Karpas-422 (cell line): ENCODE results near the gene CXCL3. TPM values are rescaled to one million over a fixed set of nuclear protein-coding genes. Genes with fewer than 3 reads are reported as not detected.

Source experiments
- DNase-seq: peaks from one replicate; pipeline ENCODE4 v3.0.0-alpha.2; 2015
- H2AFZ ChIP-seq: fragments of 200-600 bp; sonication (generic); 2 replicates; pipeline ENCODE4 v1.6.1; 2014; ENCODE audit warnings: antibody characterized with exemption, low read length, mixed read lengths
- H3K27ac ChIP-seq: fragments of 200-600 bp; sonication (generic); 2 replicates; pipeline ENCODE4 v1.5.1; 2014; ENCODE audit warnings: mild to moderate bottlenecking, low read length, moderate library complexity
- H3K27me3 ChIP-seq: fragments of 200-600 bp; sonication (generic); 2 replicates; pipeline ENCODE4 v1.6.1; 2014; ENCODE audit warnings: low read length, mixed read lengths
- H3K36me3 ChIP-seq: fragments of 200-600 bp; sonication (generic); 2 replicates; pipeline ENCODE4 v1.6.1; 2014; ENCODE audit warnings: low read length, mixed read lengths; ENCODE audit not compliant: insufficient read depth
- H3K4me1 ChIP-seq: fragments of 200-600 bp; sonication (generic); 2 replicates; pipeline ENCODE4 v1.6.1; 2014; ENCODE audit warnings: mild to moderate bottlenecking, low read length, mixed read lengths
- H3K4me2 ChIP-seq: fragments of 200-600 bp; sonication (generic); 2 replicates; pipeline ENCODE4 v1.6.1; 2014; ENCODE audit warnings: low read length, low read depth, mild to moderate bottlenecking; ENCODE audit not compliant: poor library complexity, severe bottlenecking
- H3K4me3 ChIP-seq: fragments of 200-600 bp; sonication (generic); 2 replicates; pipeline ENCODE4 v1.5.1; 2014; ENCODE audit warnings: mild to moderate bottlenecking, antibody characterized with exemption, low read length, mixed read lengths
- H3K79me2 ChIP-seq: fragments of 200-600 bp; sonication (generic); 2 replicates; pipeline ENCODE4 v1.6.1; 2014; ENCODE audit warnings: mild to moderate bottlenecking, low read length, mixed read lengths
- H3K9ac ChIP-seq: fragments of 200-600 bp; sonication (generic); 2 replicates; pipeline ENCODE4 v1.6.0; 2014; ENCODE audit warnings: low read length
- H3K9me2 ChIP-seq: fragments of 200-600 bp; sonication (generic), shearing (Covaris generic); replicated peaks from 2 replicates; pipeline ENCODE4 v1.6.0; 2014; ENCODE audit warnings: mild to moderate bottlenecking, low read length, moderate library complexity; ENCODE audit not compliant: insufficient read depth
- H3K9me3 ChIP-seq: fragments of 300-700, 200-600 bp; sonication (generic); 2 replicates; pipeline ENCODE4 v1.6.1; 2014; ENCODE audit warnings: low read length, mixed read lengths
- H4K20me1 ChIP-seq: fragments of 200-600 bp; sonication (generic); 2 replicates; pipeline ENCODE4 v1.6.1; 2014; ENCODE audit warnings: mild to moderate bottlenecking, antibody characterized with exemption, low read length, low read depth; ENCODE audit not compliant: insufficient read depth
- total RNA-seq: library from RNA; depleted of rRNA; stranded (reverse); fragments of >200 nt; shearing (Covaris generic); gene quantifications from 2 replicates; pipeline ENCODE4 v1.2.3, GENCODE V29; 2014; ENCODE audit warnings: low replicate concordance

Gene CXCL3
- total RNA-seq, 1 experiment from 2014 or later = not detected

GRCh38 chr4:74059161-74059829 is 20.8 kb upstream of the CXCL3 start:
- no peak for DNase-seq
- no peaks in the 10 kb centered on the region for H3K27me3 ChIP-seq
- H3K9ac ChIP-seq = no peak overlapping the region
- H3K79me2 ChIP-seq = no peaks in the 10 kb centered on the region
- H3K27ac ChIP-seq = no peak overlapping the region
- no peak overlapping the region for H3K4me2 ChIP-seq
- no peaks in the 10 kb centered on the region for H3K9me2 ChIP-seq
- no peaks in the 10 kb centered on the region for H3K36me3 ChIP-seq
- H3K9me3 ChIP-seq = no peaks in the 10 kb centered on the region
- no peak overlapping the region for H3K4me3 ChIP-seq
- H2AFZ ChIP-seq = no peak overlapping the region
- no peaks in the 10 kb centered on the region for H4K20me1 ChIP-seq
- no peaks in the 10 kb centered on the region for H3K4me1 ChIP-seq

GRCh38 chr4:74058048-74058651 is 19.7 kb upstream of the CXCL3 start:
- no peaks in the 10 kb centered on the region for H3K4me1 ChIP-seq
- H3K9ac ChIP-seq = no peak overlapping the region
- H3K4me2 ChIP-seq = no peak overlapping the region
- no peaks in the 10 kb centered on the region for H3K36me3 ChIP-seq
- no peak overlapping the region for H2AFZ ChIP-seq
- no peaks in the 10 kb centered on the region for H3K79me2 ChIP-seq
- H3K9me3 ChIP-seq = no peaks in the 10 kb centered on the region
- no peaks in the 10 kb centered on the region for H3K27me3 ChIP-seq
- H3K27ac ChIP-seq = no peak overlapping the region
- no peak overlapping the region for H3K4me3 ChIP-seq
- no peak for DNase-seq
- H4K20me1 ChIP-seq = no peaks in the 10 kb centered on the region
- H3K9me2 ChIP-seq = no peaks in the 10 kb centered on the region

GRCh38 chr4:74057588-74057987 is 19.1 kb upstream of the CXCL3 start:
- no peak overlapping the region for H3K4me2 ChIP-seq
- no peaks in the 10 kb centered on the region for H3K36me3 ChIP-seq
- no peak overlapping the region for H3K9ac ChIP-seq
- no peaks in the 10 kb centered on the region for H3K9me2 ChIP-seq
- no peak overlapping the region for H2AFZ ChIP-seq
- H3K4me1 ChIP-seq = no peaks in the 10 kb centered on the region
- no peaks in the 10 kb centered on the region for H3K79me2 ChIP-seq
- no peaks in the 10 kb centered on the region for H3K27me3 ChIP-seq
- H3K4me3 ChIP-seq = no peak overlapping the region
- DNase-seq = no peak
- H3K9me3 ChIP-seq = no peaks in the 10 kb centered on the region
- H4K20me1 ChIP-seq = no peaks in the 10 kb centered on the region
- H3K27ac ChIP-seq = no peak overlapping the region

GRCh38 chr4:74056858-74057562 is 18.5 kb upstream of the CXCL3 start:
- Histone ChIP-seq H3K4me2 (no peak overlapping the region), H3K79me2 (no peaks in the 10 kb centered on the region)

GRCh38 chr4:74056114-74056857 is 17.8 kb upstream of the CXCL3 start:
- H3K36me3 ChIP-seq = no peaks in the 10 kb centered on the region
- no peak overlapping the region for H2AFZ ChIP-seq
- H3K4me2 ChIP-seq = no peak overlapping the region

More at GRCh38 chr4:74056858-74057562, 18.5 kb upstream of the CXCL3 start:
- Histone ChIP-seq H3K9ac (no peak overlapping the region), H3K36me3 (no peaks in the 10 kb centered on the region), H3K4me1 (no peaks in the 10 kb centered on the region), H3K4me3 (no peak overlapping the region), H3K27me3 (no peaks in the 10 kb centered on the region), H3K27ac (no peak overlapping the region), H4K20me1 (no peaks in the 10 kb centered on the region), H3K9me2 (no peaks in the 10 kb centered on the region), H3K9me3 (no peaks in the 10 kb centered on the region), H2AFZ (no peak overlapping the region)
- no peak for DNase-seq

GRCh38 chr4:74055498-74055897 is 17.0 kb upstream of the CXCL3 start:
- H2AFZ ChIP-seq = no peak overlapping the region
- no peak for DNase-seq

More at GRCh38 chr4:74056114-74056857, 17.8 kb upstream of the CXCL3 start:
- Histone ChIP-seq H3K4me3 (no peak overlapping the region), H3K79me2 (no peaks in the 10 kb centered on the region), H3K9me3 (no peaks in the 10 kb centered on the region), H3K4me1 (no peaks in the 10 kb centered on the region), H4K20me1 (no peaks in the 10 kb centered on the region), H3K27me3 (no peaks in the 10 kb centered on the region), H3K9me2 (no peaks in the 10 kb centered on the region), H3K9ac (no peak overlapping the region), H3K27ac (no peak overlapping the region)
- no peak for DNase-seq

GRCh38 chr4:74055096-74055495 is 16.6 kb upstream of the CXCL3 start:
- Histone ChIP-seq H3K4me3 (no peak overlapping the region), H2AFZ (no peak overlapping the region), H3K27ac (no peak overlapping the region), H3K9ac (no peak overlapping the region), H3K4me2 (no peak overlapping the region), H4K20me1 (no peaks in the 10 kb centered on the region), H3K9me3 (no peaks in the 10 kb centered on the region), H3K9me2 (no peaks in the 10 kb centered on the region), H3K36me3 (no peaks in the 10 kb centered on the region), H3K4me1 (no peaks in the 10 kb centered on the region), H3K27me3 (no peaks in the 10 kb centered on the region), H3K79me2 (no peaks in the 10 kb centered on the region)
- no peak for DNase-seq

More at GRCh38 chr4:74055498-74055897, 17.0 kb upstream of the CXCL3 start:
- Histone ChIP-seq H3K27me3 (no peaks in the 10 kb centered on the region), H3K9ac (no peak overlapping the region), H3K4me3 (no peak overlapping the region), H3K36me3 (no peaks in the 10 kb centered on the region), H4K20me1 (no peaks in the 10 kb centered on the region), H3K4me2 (no peak overlapping the region), H3K9me3 (no peaks in the 10 kb centered on the region), H3K27ac (no peak overlapping the region), H3K4me1 (no peaks in the 10 kb centered on the region), H3K9me2 (no peaks in the 10 kb centered on the region), H3K79me2 (no peaks in the 10 kb centered on the region)
